HepG2 (cell line): Measurements from ENCODE around the gene CACNG4. TPM values are rescaled to one million over a fixed set of nuclear protein-coding genes. Genes with fewer than 3 reads are reported as not detected.

Source experiments
- ATAC-seq: fragments of 200-7000 bp; cut with Tn5 transposase; 3 replicates; pipeline ENCODE4 v1.9.1; 2020; ENCODE audit warnings: mild to moderate bottlenecking, moderate library complexity
- BruUV-seq: library from RNA; stranded (reverse); fragments of 400-500 nt; replicated peaks from 2 replicates; lab custom pipeline; 2021; lab: Mats Ljungman, UMichigan
- CTCF ChIA-PET: fragments of 300-600 bp; formaldehyde crosslinking; extraction: SDS; loops from one replicate; lab custom pipeline; 2021; ENCODE audit warnings: low total read pairs, inconsistent platforms, low intra/inter-chr PET ratio; lab: Yijun Ruan, JAX
- POLR2A ChIA-PET: fragments of 350-600 bp; sonication (Branson Sonifier 250); formaldehyde crosslinking; loops from one replicate; lab custom pipeline; 2020; ENCODE audit warnings: antibody characterized with exemption, inconsistent platforms; lab: Yijun Ruan, JAX
- DNase-seq: peaks from one replicate; pipeline ENCODE4 v3.0.0-alpha.2; 2015; ENCODE audit warnings: low spot score
- FAIRE-seq: peaks from 3 replicates; lab custom pipeline; 2011; peaks lifted over from hg19 to GRCh38; lab: Jason Lieb, UNC
- H2AFZ ChIP-seq: one replicate; pipeline ENCODE4 v1.6.1; 2011; ENCODE audit warnings: low read length, inconsistent platforms
- H3K27ac ChIP-seq: fragments of 300-600 bp; 3 replicates; pipeline ENCODE4 v1.8.0; 2011; ENCODE audit warnings: mixed run types, mild to moderate bottlenecking, mixed read lengths, low read length, inconsistent platforms; ENCODE audit not compliant: insufficient read depth; ENCODE audit errors: extremely low read length
- H3K27me3 ChIP-seq, 2 experiments: fragments of 200-600 bp in 1 of 2; 2 replicates in 1 of 2; 3 replicates in 1 of 2; pipeline versions ENCODE4 v1.6.0 to v1.8.0; 2011; ENCODE audit warnings: low read length in 2 of 2, mild to moderate bottlenecking in 2 of 2, moderate library complexity in 2 of 2, inconsistent platforms in 1 of 2; ENCODE audit not compliant: insufficient read depth in 2 of 2, control insufficient read depth in 1 of 2
- H3K36me3 ChIP-seq, 2 experiments: fragments of 200-600 bp in 1 of 2; replicated peaks in 1 of 2; 2 replicates in 1 of 2; 3 replicates in 1 of 2; pipeline versions ENCODE4 v1.5.1 to v1.8.0; 2011; ENCODE audit warnings: low read length in 2 of 2, inconsistent platforms in 1 of 2; ENCODE audit not compliant: insufficient read depth in 2 of 2, control insufficient read depth in 1 of 2
- H3K4me1 ChIP-seq: 2 replicates; pipeline ENCODE4 v1.5.1; 2012; ENCODE audit warnings: low read length, inconsistent platforms; ENCODE audit not compliant: insufficient read depth
- H3K4me2 ChIP-seq: 2 replicates; pipeline ENCODE4 v1.6.0; 2011; ENCODE audit warnings: low read depth, low read length, inconsistent platforms
- H3K4me3 ChIP-seq, 3 experiments: fragments of 200-600 bp in 1 of 3; sonication (generic), shearing (Covaris generic) in 1 of 3; replicated peaks in 1 of 3; 2 replicates each; pipeline ENCODE4 v1.5.1; 2011 to 2016; ENCODE audit warnings: low read length in 3 of 3, inconsistent platforms in 2 of 3, low read depth in 2 of 3, mild to moderate bottlenecking in 2 of 3, control low read depth in 1 of 3, mixed read lengths in 1 of 3; ENCODE audit not compliant: insufficient read depth in 1 of 3
- H3K79me2 ChIP-seq: one replicate; pipeline ENCODE4 v1.6.1; 2011; ENCODE audit warnings: low read length, inconsistent platforms; ENCODE audit not compliant: insufficient read depth
- H3K9ac ChIP-seq: 2 replicates; pipeline ENCODE4 v1.6.0; 2011; ENCODE audit warnings: mild to moderate bottlenecking, low read depth, low read length, inconsistent platforms; ENCODE audit not compliant: insufficient read depth
- H3K9me3 ChIP-seq: 2 replicates; pipeline ENCODE4 v1.5.1; 2012; ENCODE audit warnings: mild to moderate bottlenecking, low read length
- H4K20me1 ChIP-seq: 2 replicates; pipeline ENCODE4 v1.6.0; 2011; ENCODE audit warnings: inconsistent platforms, mild to moderate bottlenecking, low read length, moderate library complexity; ENCODE audit not compliant: insufficient read depth
- BCL3 ChIP-seq: sonication (generic); formaldehyde crosslinking; IDR thresholded peaks from 2 replicates; pipeline ENCODE4 v1.5.1; 2020; ENCODE audit warnings: mild to moderate bottlenecking, missing genetic modification reagents, moderate library complexity
- E2F2 ChIP-seq: sonication (generic); formaldehyde crosslinking; IDR thresholded peaks from 2 replicates; pipeline ENCODE4 v1.4.0; 2020; ENCODE audit warnings: missing genetic modification reagents, borderline replicate concordance
- MYC ChIP-seq: sonication (generic); formaldehyde crosslinking; IDR thresholded peaks from 2 replicates; pipeline ENCODE4 v1.9.0; 2021; ENCODE audit warnings: missing genetic modification reagents, borderline replicate concordance
- RFX1 ChIP-seq: fragments of 450-650 bp; IDR thresholded peaks from 2 replicates; pipeline ENCODE4 v1.6.1; 2017
- ZBTB4 ChIP-seq: sonication (generic); formaldehyde crosslinking; IDR thresholded peaks from 2 replicates; pipeline ENCODE4 v1.4.0; 2020; ENCODE audit warnings: missing genetic modification reagents, mild to moderate bottlenecking, borderline replicate concordance
- ZNF670 ChIP-seq: sonication (generic); formaldehyde crosslinking; IDR thresholded peaks from 2 replicates; pipeline ENCODE4 v1.8.0; 2022; ENCODE audit warnings: mild to moderate bottlenecking, missing genetic modification reagents, borderline replicate concordance
- WGBS: methylation state at CpG from one replicate; pipeline ENCODE4 v1.1.6; 2017; ENCODE audit warnings: low lambda C conversion rate; 5-methylcytosine and 5-hydroxymethylcytosine counted together
- in situ Hi-C: cut with HindIII; loops from 2 replicates; pipeline ENCODE4 v1.10.0; 2017; ENCODE audit warnings: low pct_unique_long_range_greater_than_20kb; ENCODE audit not compliant: extremely low pct_ligation_motif_present
- intact Hi-C: fragments of 100-400 bp; cut with micrococcal nuclease; formaldehyde crosslinking; loops from one replicate; pipeline ENCODE4 v1.10.0; 2022; ENCODE audit not compliant: unreplicated experiment
- polyA plus RNA-seq, 8 experiments: library from polyadenylated mRNA; depleted of rRNA in 3 of 8; stranded (reverse) in 7 of 8; unstranded in 1 of 8; fragments of >200 nt; fragmentation: Illumina TruSeq in 4 of 8; extraction: Trizol in 4 of 8; gene quantifications; 2 replicates each; pipeline versions ENCODE4 v1.2.1 to v1.2.3, GENCODE V29; 2011 to 2016; ENCODE audit warnings: low read depth in 4 of 8, missing spikeins in 1 of 8, mixed read lengths in 1 of 8; ENCODE audit not compliant: insufficient read depth in 1 of 8
- total RNA-seq, 5 experiments: library from RNA; depleted of rRNA; stranded (reverse); fragments of >200 nt; fragmentation: Illumina TruSeq; extraction: Trizol; gene quantifications; 2 replicates each; pipeline ENCODE4 v1.2.3, GENCODE V29; 2016; ENCODE audit warnings: low read depth in 1 of 5
- TF ChIP-seq, protein P1 (sequence below): sonication (generic); formaldehyde crosslinking; IDR thresholded peaks from 2 replicates; pipeline ENCODE4 v1.4.0; 2020; ENCODE audit warnings: missing genetic modification reagents

Gene CACNG4
- total and polyA plus RNA-seq, 2 of the 13 experiments (the other 11 are each of a cell fraction or from before 2014, with no cell fraction given) = 0.09 TPM

- Histone ChIP-seq H3K36me3 (no peaks in the 10 kb centered on the region), H3K4me2 (no peak overlapping the region), H3K9me3 (no peaks in the 10 kb centered on the region), H4K20me1 (no peaks in the 10 kb centered on the region), H3K4me1 (peaks cover 10% of the 10 kb centered on the region), H3K9ac (no peak overlapping the region), H3K27me3 (peaks cover 5 to 19% of the 10 kb centered on the region in 2 experiments; a peak in 3 of 5 replicates), H3K27ac (no peak overlapping the region), H3K79me2 (no peaks in the 10 kb centered on the region), H2AFZ (no peak overlapping the region), H3K4me3 (no peak overlapping the region)
- ChIA-PET POLR2A (no interaction called here), CTCF (no interaction called here)
- no TSS peak for BruUV-seq
- no peak for ATAC-seq
- intact Hi-C loops = no loop called here
- no peak for DNase-seq
- in situ Hi-C loops = no loop called here
- 84% methylated on average over 8 of the region's 8 CpGs for WGBS
- TF ChIP-seq ZNF670 (no peak), ZBTB4 (CRISPR knock-in tag) (no peak), BCL3 (no peak), E2F2 (no peak), RFX1 (no peak), MYC (CRISPR knock-in tag) (no peak)
- TF ChIP-seq, protein P1, sequence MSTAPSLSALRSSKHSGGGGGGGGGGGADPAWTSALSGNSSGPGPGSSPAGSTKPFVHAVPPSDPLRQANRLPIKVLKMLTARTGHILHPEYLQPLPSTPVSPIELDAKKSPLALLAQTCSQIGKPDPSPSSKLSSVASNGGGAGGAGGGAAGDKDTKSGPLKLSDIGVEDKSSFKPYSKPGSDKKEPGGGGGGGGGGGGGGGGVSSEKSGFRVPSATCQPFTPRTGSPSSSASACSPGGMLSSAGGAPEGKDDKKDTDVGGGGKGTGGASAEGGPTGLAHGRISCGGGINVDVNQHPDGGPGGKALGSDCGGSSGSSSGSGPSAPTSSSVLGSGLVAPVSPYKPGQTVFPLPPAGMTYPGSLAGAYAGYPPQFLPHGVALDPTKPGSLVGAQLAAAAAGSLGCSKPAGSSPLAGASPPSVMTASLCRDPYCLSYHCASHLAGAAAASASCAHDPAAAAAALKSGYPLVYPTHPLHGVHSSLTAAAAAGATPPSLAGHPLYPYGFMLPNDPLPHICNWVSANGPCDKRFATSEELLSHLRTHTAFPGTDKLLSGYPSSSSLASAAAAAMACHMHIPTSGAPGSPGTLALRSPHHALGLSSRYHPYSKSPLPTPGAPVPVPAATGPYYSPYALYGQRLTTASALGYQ (CRISPR knock-in tag) = no peak
- no peak for FAIRE-seq
Observed at GRCh38 chr17:67058036-67058435, 93.5 kb downstream of the CACNG4 start.
